DND-41 (cell line): Measurements from ENCODE around the gene IL17B.

Experiments
- ATAC-seq: fragments of 200-7000 bp; cut with Tn5 transposase; 3 replicates; pipeline ENCODE4 v1.9.1; 2021; ENCODE audit warnings: low read depth; ENCODE audit not compliant: insufficient read depth
- DNase-seq: peaks from one replicate; pipeline ENCODE4 v3.0.0-alpha.2; 2020
- H2AFZ ChIP-seq: 2 replicates; pipeline ENCODE4 v1.6.0; 2012; ENCODE audit warnings: low read depth, low read length
- H3K27ac ChIP-seq: 2 replicates; pipeline ENCODE4 v1.5.1; 2012; ENCODE audit warnings: low read length, inconsistent platforms
- H3K27me3 ChIP-seq: fragments of 200-600 bp; sonication (generic); 2 replicates; pipeline ENCODE4 v1.6.0; 2012; ENCODE audit warnings: low read length, mild to moderate bottlenecking, inconsistent platforms; ENCODE audit not compliant: insufficient read depth, poor library complexity
- H3K36me3 ChIP-seq: 2 replicates; pipeline ENCODE4 v1.5.1; 2012; ENCODE audit warnings: low read length, inconsistent platforms; ENCODE audit not compliant: insufficient read depth
- H3K4me1 ChIP-seq: 2 replicates; pipeline ENCODE4 v1.5.1; 2012; ENCODE audit warnings: mild to moderate bottlenecking, low read length; ENCODE audit not compliant: insufficient read depth
- H3K4me2 ChIP-seq: 2 replicates; pipeline ENCODE4 v1.6.0; 2012; ENCODE audit warnings: mild to moderate bottlenecking, moderate library complexity, low read length, inconsistent platforms; ENCODE audit not compliant: insufficient read depth
- H3K4me3 ChIP-seq, 2 experiments: fragments of 200-600 bp in 1 of 2; shearing (Covaris generic) in 1 of 2; 2 replicates each; pipeline ENCODE4 v1.5.1; 2012 to 2016; ENCODE audit warnings: inconsistent platforms in 2 of 2, low read length in 2 of 2, mild to moderate bottlenecking in 2 of 2, low read depth in 1 of 2, moderate library complexity in 1 of 2
- H3K79me2 ChIP-seq: 2 replicates; pipeline ENCODE4 v1.6.0; 2012; ENCODE audit warnings: low read length, inconsistent platforms; ENCODE audit not compliant: insufficient read depth
- H3K9ac ChIP-seq: 2 replicates; pipeline ENCODE4 v1.6.0; 2012; ENCODE audit warnings: low read depth, mild to moderate bottlenecking, inconsistent platforms, low read length, moderate library complexity
- H3K9me3 ChIP-seq: 2 replicates; pipeline ENCODE4 v1.5.1; 2012; ENCODE audit warnings: low read length, moderate library complexity, mild to moderate bottlenecking, inconsistent platforms; ENCODE audit not compliant: insufficient read depth, severe bottlenecking
- H4K20me1 ChIP-seq: 2 replicates; pipeline ENCODE4 v1.6.0; 2012; ENCODE audit warnings: low read length; ENCODE audit not compliant: insufficient read depth
- EZH2 ChIP-seq: IDR thresholded peaks from 3 replicates; pipeline ENCODE4 v1.6.1; 2012; ENCODE audit warnings: borderline replicate concordance, low read depth, mild to moderate bottlenecking, moderate library complexity, low read length, inconsistent platforms; ENCODE audit not compliant: severe bottlenecking
- TF ChIP-seq, protein P1 (sequence below): IDR thresholded peaks from 2 replicates; pipeline ENCODE4 v1.5.1; 2012; ENCODE audit warnings: borderline replicate concordance, low read length, moderate library complexity, mild to moderate bottlenecking; ENCODE audit not compliant: poor library complexity, severe bottlenecking; ENCODE audit errors: extremely low read depth

IL17B gene

DNA sequence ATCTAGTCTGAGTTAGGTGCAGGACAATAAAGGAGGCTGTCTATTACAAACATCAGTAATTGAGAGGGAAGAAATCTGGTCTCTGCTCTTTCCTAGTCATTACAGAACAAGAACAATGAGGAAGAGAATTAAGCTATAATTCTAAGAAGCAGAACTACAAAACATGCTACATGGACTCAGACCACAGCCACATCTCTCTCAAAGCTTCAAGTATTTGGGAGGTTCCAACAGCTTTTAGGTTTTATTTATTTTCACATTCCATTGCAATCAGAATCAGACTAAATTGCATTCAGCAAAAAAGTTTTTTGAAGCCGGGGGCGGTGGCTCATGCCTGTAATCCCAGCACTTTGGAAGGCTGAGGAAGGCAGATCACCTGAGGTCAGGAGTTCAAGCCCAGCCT is 34.9 kb downstream of the IL17B start:
- ATAC-seq (no peak), DNase-seq (no peak)
- no peaks in the 10 kb centered on the region for H4K20me1 ChIP-seq
- H3K27ac ChIP-seq: no peak overlapping the region
- no peak overlapping the region for H3K4me2 ChIP-seq
- H3K4me1 ChIP-seq: peaks cover 33% of the 10 kb centered on the region
- TF ChIP-seq, protein P1, sequence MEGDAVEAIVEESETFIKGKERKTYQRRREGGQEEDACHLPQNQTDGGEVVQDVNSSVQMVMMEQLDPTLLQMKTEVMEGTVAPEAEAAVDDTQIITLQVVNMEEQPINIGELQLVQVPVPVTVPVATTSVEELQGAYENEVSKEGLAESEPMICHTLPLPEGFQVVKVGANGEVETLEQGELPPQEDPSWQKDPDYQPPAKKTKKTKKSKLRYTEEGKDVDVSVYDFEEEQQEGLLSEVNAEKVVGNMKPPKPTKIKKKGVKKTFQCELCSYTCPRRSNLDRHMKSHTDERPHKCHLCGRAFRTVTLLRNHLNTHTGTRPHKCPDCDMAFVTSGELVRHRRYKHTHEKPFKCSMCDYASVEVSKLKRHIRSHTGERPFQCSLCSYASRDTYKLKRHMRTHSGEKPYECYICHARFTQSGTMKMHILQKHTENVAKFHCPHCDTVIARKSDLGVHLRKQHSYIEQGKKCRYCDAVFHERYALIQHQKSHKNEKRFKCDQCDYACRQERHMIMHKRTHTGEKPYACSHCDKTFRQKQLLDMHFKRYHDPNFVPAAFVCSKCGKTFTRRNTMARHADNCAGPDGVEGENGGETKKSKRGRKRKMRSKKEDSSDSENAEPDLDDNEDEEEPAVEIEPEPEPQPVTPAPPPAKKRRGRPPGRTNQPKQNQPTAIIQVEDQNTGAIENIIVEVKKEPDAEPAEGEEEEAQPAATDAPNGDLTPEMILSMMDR: no peak
- no peak for TF ChIP-seq EZH2
- no peak overlapping the region for H2AFZ ChIP-seq
- no peak overlapping the region for H3K9ac ChIP-seq
- no peaks in the 10 kb centered on the region for H3K27me3 ChIP-seq
- H3K9me3 ChIP-seq: no peaks in the 10 kb centered on the region
- no peaks in the 10 kb centered on the region for H3K36me3 ChIP-seq
- no peak overlapping the region for H3K4me3 ChIP-seq
- H3K79me2 ChIP-seq: no peaks in the 10 kb centered on the region

DNA sequence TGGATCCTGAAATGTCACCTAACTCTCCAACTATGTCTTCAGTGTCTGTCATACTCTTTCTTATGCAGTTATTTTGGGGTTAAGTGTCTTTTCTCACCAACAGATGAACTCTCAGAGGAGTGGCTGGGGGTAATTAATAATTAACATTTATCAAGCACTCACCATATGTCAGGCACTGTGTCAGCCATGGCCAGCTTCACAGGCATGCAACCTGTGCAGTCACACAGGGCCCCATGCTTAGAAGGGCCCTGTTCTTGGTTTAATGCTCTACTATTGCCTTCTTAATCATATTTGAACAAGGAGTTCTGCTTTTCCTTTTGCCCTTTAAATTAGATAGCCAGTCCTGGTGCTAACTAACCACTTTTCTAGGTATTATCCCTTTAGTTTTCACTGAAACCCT is 37.2 kb downstream of the IL17B start:
- Histone ChIP-seq H3K4me2 (no peak overlapping the region), H3K36me3 (no peaks in the 10 kb centered on the region), H2AFZ (no peak overlapping the region), H3K9ac (no peak overlapping the region), H3K79me2 (no peaks in the 10 kb centered on the region), H4K20me1 (no peaks in the 10 kb centered on the region), H3K27ac (no peak overlapping the region), H3K4me3 (no peak overlapping the region), H3K4me1 (peaks cover 16% of the 10 kb centered on the region), H3K27me3 (no peaks in the 10 kb centered on the region), H3K9me3 (no peaks in the 10 kb centered on the region)
- TF ChIP-seq, protein P1: no peak
- no peak for TF ChIP-seq EZH2
- no peak for DNase-seq
- ATAC-seq: no peak

DNA sequence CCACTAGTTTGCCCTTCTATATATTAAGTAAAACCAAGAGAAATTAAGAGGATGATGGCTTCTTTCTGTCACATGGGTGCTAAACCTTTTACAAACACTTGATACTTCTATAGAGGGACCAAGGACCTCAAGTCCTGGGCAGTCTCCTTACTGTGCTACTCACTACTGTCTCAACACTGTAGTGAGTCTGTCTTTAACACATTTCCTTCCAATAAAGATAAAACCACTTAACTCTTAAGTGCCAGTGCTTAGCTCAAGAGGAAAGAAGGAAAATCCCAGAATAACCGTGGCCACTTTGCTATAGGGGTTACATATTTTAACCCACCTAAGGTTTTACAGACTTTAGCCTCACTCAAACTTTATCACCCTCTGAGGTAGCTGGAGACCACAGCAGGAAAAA is 38.2 kb downstream of the IL17B start:
- ATAC-seq (no peak), DNase-seq (no peak)
- no peak overlapping the region for H2AFZ ChIP-seq
- TF ChIP-seq, protein P1: no peak
- no peak for TF ChIP-seq EZH2
- H3K27me3 ChIP-seq: no peaks in the 10 kb centered on the region
- no peaks in the 10 kb centered on the region for H3K36me3 ChIP-seq
- peaks cover 11% of the 10 kb centered on the region; the same call in 1 of the 2 replicates for H3K4me1 ChIP-seq
- H3K9ac ChIP-seq: no peak overlapping the region
- no peaks in the 10 kb centered on the region for H3K9me3 ChIP-seq
- H3K4me2 ChIP-seq: no peak overlapping the region
- H3K4me3 ChIP-seq: no peak overlapping the region
- H3K79me2 ChIP-seq: no peaks in the 10 kb centered on the region
- H3K27ac ChIP-seq: no peak overlapping the region
- H4K20me1 ChIP-seq: no peaks in the 10 kb centered on the region

DNA sequence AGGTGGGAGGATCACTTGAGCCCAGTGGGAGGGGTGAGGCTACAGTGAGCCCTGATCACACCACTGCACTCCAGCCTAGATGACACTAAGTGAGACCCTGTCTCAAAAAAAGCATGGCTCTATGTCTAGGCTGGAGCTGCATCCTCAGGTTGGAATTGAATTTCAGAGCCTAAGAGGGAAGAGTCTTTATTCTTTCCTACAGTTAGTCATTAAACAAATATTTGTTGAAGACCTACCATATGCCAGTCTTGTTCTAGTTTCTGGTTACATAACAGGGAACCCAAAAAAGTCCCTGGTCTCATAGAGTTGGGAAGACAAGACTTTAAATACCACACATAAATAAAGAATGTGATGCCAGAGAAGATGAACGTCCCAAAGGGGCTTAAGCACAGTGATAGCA is 40.7 kb downstream of the IL17B start:
- Histone ChIP-seq H4K20me1 (no peaks in the 10 kb centered on the region), H3K4me2 (no peak overlapping the region), H2AFZ (no peak overlapping the region), H3K9me3 (no peaks in the 10 kb centered on the region), H3K4me1 (no peaks in the 10 kb centered on the region), H3K27ac (no peak overlapping the region), H3K9ac (no peak overlapping the region), H3K4me3 (no peak overlapping the region), H3K27me3 (no peaks in the 10 kb centered on the region), H3K36me3 (no peaks in the 10 kb centered on the region), H3K79me2 (no peaks in the 10 kb centered on the region)
- no peak for TF ChIP-seq EZH2
- TF ChIP-seq, protein P1: no peak
- DNase-seq (no peak), ATAC-seq (no peak)
